Thyroid gland (tissue), 4 donors: ENCODE measurements around the gene HOXB3.

Experiments
- CTCF ChIP-seq, 6 experiments: fragments of 200-600 bp in 3 of 6; fragments of 450-650 bp in 3 of 6; sonication (generic) in 3 of 6; IDR thresholded peaks; one replicate each; pipeline ENCODE4 v1.5.1; 2016 to 2019; ENCODE audit warnings: antibody characterized with exemption in 6 of 6, mild to moderate bottlenecking in 2 of 6, inconsistent platforms in 1 of 6, moderate library complexity in 1 of 6
- POLR2A ChIP-seq, 2 donors: fragments of 450-650 bp; IDR thresholded peaks; one replicate each; pipeline ENCODE4 v1.6.1; 2017; ENCODE audit warnings: antibody characterized with exemption in 2 of 2, mild to moderate bottlenecking in 2 of 2, moderate library complexity in 1 of 2

- TF ChIP-seq POLR2A (IDR thresholded peaks at IDR 0.05) (no peak), CTCF (IDR thresholded peaks at IDR 0.05) (no peak)
Observed at GRCh38 chr17:48583708-48584222, 6.3 kb downstream of the HOXB3 start.
